Suprapubic skin (tissue), 4 donors: Measurements from ENCODE around the gene TMEM135. TPM values are rescaled to one million over a fixed set of nuclear protein-coding genes. Genes with fewer than 3 reads are reported as not detected.

ENCODE experiments used
- DNase-seq, 2 donors: peaks; one replicate each; pipeline ENCODE4 v3.0.0-alpha.2; 2019; ENCODE audit warnings: low spot score in 2 of 2
- H3K27ac ChIP-seq: fragments of 200-600 bp; sonication (generic); one replicate; pipeline ENCODE4 v1.5.1; 2019
- H3K27me3 ChIP-seq: fragments of 200-600 bp; sonication (generic); one replicate; pipeline ENCODE4 v1.5.1; 2019
- H3K36me3 ChIP-seq: fragments of 200-600 bp; sonication (generic); one replicate; pipeline ENCODE4 v1.5.1; 2019
- H3K4me1 ChIP-seq: fragments of 200-600 bp; sonication (generic); one replicate; pipeline ENCODE4 v1.5.1; 2019
- H3K4me3 ChIP-seq: fragments of 200-600 bp; sonication (generic); one replicate; pipeline ENCODE4 v1.5.1; 2019; ENCODE audit warnings: mild to moderate bottlenecking
- H3K9me3 ChIP-seq: fragments of 200-600 bp; sonication (generic); one replicate; pipeline ENCODE4 v1.5.1; 2019
- EP300 ChIP-seq: sonication (generic); formaldehyde crosslinking; IDR thresholded peaks from one replicate; pipeline ENCODE4 v1.6.1; 2017; ENCODE audit warnings: antibody characterized with exemption
- POLR2A ChIP-seq, 2 donors: fragments of 450-650 bp; IDR thresholded peaks; one replicate each; pipeline ENCODE4 v1.6.1; 2017; ENCODE audit warnings: antibody characterized with exemption in 2 of 2, mild to moderate bottlenecking in 2 of 2, moderate library complexity in 2 of 2
- POLR2AphosphoS5 ChIP-seq, 3 donors: sonication (generic); formaldehyde crosslinking; IDR thresholded peaks; one replicate each; pipeline ENCODE4 v1.6.1; 2017; ENCODE audit warnings: antibody characterized with exemption in 3 of 3
- WGBS: methylation state at CpG from one replicate; pipeline ENCODE4 v1.1.5; 2018; 5-methylcytosine and 5-hydroxymethylcytosine counted together
- total RNA-seq, 4 donors: library from RNA; depleted of rRNA; stranded (reverse); fragments of >200 nt; gene quantifications; one replicate each; pipeline ENCODE4 v1.1.0, GENCODE V29; 2016
- TF ChIP-seq, protein P1 (sequence below), 2 donors: fragments of 200-600 bp in 1 of 2; fragments of 450-650 bp in 1 of 2; sonication (generic) in 1 of 2; IDR thresholded peaks; one replicate each; pipeline ENCODE4 v1.5.1; 2016 to 2019; ENCODE audit warnings: antibody characterized with exemption in 2 of 2, mild to moderate bottlenecking in 1 of 2, moderate library complexity in 1 of 2

TMEM135 gene
- total RNA-seq, 4 donors from 2014 or later, result 5.8 to 22.3 (median 11.0) TPM

DNA sequence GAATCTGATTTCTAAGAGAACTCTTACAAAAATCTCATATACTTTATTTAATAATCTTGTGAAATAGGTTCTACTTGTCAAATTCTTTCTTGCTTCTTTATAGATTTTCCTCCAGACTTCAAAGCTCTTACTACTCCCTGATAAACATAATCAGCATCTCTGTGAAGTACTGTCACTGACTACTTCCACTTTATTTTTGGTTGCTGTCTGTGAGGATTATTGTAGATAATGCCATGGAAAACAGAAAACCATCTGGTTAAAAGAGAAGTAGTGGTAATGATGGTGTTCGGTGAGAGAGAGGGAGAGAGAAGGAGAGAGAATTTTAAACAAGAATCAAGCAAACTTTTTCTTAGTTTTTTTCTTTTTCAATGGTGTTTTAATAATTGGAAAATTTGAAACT lies 152.3 kb downstream of the TMEM135 start:
- Histone ChIP-seq H3K4me1 (no peaks in the 10 kb centered on the region), H3K27ac (no peak overlapping the region), H3K27me3 (no peaks in the 10 kb centered on the region), H3K36me3 (no peaks in the 10 kb centered on the region), H3K4me3 (no peak overlapping the region), H3K9me3 (no peaks in the 10 kb centered on the region)
- 85% methylated on average over 1 of the region's 1 CpG for WGBS
- TF ChIP-seq EP300 (no peak), POLR2AphosphoS5 (IDR thresholded peaks at IDR 0.05) (no peak), POLR2A (IDR thresholded peaks at IDR 0.05) (no peak)
- TF ChIP-seq, protein P1, sequence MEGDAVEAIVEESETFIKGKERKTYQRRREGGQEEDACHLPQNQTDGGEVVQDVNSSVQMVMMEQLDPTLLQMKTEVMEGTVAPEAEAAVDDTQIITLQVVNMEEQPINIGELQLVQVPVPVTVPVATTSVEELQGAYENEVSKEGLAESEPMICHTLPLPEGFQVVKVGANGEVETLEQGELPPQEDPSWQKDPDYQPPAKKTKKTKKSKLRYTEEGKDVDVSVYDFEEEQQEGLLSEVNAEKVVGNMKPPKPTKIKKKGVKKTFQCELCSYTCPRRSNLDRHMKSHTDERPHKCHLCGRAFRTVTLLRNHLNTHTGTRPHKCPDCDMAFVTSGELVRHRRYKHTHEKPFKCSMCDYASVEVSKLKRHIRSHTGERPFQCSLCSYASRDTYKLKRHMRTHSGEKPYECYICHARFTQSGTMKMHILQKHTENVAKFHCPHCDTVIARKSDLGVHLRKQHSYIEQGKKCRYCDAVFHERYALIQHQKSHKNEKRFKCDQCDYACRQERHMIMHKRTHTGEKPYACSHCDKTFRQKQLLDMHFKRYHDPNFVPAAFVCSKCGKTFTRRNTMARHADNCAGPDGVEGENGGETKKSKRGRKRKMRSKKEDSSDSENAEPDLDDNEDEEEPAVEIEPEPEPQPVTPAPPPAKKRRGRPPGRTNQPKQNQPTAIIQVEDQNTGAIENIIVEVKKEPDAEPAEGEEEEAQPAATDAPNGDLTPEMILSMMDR (IDR thresholded peaks at IDR 0.05), result no peak
- DNase-seq, result no peak

DNA sequence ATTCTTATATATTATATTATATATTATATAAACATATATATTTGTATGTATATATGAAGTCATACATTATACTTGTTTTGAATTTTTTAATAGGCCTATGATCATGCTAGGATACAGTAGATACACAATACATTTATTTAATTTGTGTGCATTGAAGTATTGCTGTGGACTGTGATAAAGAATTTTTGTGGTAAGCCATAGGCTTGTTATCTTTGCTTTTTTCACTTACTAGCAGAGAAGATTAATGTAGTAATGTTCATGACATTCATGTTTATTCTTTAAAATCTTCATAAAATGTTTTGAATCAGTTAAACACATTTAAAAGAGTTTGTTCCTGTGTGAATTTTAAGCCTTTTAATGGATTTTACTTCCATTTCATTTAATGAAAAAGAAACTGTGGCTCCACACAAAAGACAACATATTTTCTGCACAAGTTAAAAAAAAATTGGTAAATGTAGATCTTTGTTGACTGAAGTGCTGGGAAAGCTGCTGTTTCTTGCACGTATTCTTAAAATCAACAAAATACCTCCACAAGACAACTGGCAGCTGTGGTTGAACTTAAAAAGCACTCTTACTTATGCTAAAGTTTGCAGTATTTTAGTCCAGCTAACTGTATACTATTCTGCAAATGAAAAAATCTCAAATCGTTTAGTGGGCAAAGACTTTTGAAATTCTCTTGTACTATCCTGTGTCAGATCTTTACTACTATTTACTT lies 156.2 kb downstream of the TMEM135 start:
- Histone ChIP-seq H3K4me3 (no peak overlapping the region), H3K9me3 (no peaks in the 10 kb centered on the region), H3K27me3 (no peaks in the 10 kb centered on the region), H3K36me3 (no peaks in the 10 kb centered on the region), H3K27ac (no peak overlapping the region), H3K4me1 (no peaks in the 10 kb centered on the region)
- no peak for DNase-seq
- 92% methylated on average over 2 of the region's 2 CpGs for WGBS
- TF ChIP-seq, protein P1 (IDR thresholded peaks at IDR 0.05), result no peak
- TF ChIP-seq POLR2A (IDR thresholded peaks at IDR 0.05) (no peak), EP300 (no peak), POLR2AphosphoS5 (IDR thresholded peaks at IDR 0.05) (no peak)

DNA sequence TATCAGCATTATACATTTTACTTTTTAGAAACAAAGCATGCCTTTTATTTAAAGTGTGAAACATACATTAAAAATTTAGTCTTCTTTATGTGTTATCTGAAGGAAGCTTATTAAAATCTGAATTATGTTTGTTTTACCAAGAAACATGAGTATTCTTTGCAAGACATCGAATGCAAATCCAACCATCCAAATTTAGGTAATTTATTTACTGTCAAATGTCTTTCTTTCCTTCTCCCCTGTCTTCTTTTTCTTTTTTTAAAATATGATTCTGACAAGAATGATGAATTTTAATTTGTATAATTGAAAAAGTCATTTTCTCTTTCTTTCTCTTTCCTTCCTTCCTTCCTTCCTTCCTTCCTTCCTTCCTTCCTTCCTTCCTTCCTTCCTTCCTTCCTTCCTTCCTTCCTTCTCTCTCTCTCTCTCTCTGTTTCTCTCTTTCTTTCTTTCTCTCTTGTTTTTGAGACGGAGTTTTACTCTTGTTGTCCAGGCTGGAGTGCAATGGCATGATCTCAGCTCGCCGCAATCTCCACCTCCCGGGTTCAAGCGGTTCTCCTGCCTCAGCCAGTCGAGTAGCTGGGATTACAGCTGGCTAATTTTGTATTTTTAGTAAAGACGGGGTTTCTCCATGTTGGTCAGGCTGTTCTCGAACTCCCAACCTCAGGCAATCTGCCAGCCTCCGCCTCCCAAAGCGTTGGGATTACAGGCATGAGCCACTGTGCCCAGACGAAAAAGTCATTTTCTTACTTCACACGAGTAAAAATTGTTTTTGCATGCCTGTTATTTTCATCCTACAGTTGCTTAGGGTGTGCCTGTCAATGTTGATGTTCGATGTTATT lies 157.5 kb downstream of the TMEM135 start:
- no peak for DNase-seq
- H3K4me3 ChIP-seq, result no peak overlapping the region
- WGBS, result 89% methylated on average over 14 of the region's 14 CpGs
- H3K27ac ChIP-seq, result no peak overlapping the region
- no peaks in the 10 kb centered on the region for H3K9me3 ChIP-seq
- TF ChIP-seq EP300 (no peak), POLR2AphosphoS5 (IDR thresholded peaks at IDR 0.05) (no peak), POLR2A (IDR thresholded peaks at IDR 0.05) (no peak)
- TF ChIP-seq, protein P1 (IDR thresholded peaks at IDR 0.05), result no peak
- H3K36me3 ChIP-seq, result no peaks in the 10 kb centered on the region
- H3K4me1 ChIP-seq, result no peaks in the 10 kb centered on the region
- no peaks in the 10 kb centered on the region for H3K27me3 ChIP-seq

DNA sequence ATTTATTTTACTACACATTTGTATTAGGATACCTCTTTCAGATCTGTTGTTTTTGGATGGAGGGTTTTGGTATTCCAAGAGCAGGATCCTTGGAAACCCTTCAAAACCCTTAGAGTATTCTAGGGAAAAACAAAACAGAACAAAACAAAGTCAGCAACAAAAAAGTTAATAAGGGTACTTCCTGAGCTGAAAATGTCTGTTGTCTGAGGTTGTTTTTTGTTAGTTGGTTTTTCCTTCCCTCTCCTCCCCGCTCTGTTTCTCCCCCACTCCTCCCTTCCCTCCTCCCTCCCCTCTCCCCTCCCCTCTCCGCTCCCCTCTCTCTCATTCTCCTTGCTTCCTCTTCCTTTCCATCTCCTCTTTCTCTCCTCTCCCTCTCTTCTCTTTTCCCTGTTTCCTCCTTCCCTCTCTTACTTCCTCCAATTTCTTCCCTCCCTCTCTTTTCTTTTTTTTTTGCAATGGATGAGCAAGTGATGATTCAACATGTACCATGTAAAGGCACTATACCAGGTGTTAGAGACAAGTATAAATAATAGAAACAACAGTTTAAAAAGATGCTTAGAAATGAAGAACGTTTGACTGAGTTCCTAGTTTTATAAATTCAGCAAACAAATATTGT lies 160.6 kb downstream of the TMEM135 start:
- H3K4me3 ChIP-seq, result no peak overlapping the region
- DNase-seq, result no peak
- no peaks in the 10 kb centered on the region for H3K36me3 ChIP-seq
- no peaks in the 10 kb centered on the region for H3K9me3 ChIP-seq
- no peak for TF ChIP-seq POLR2A (IDR thresholded peaks at IDR 0.05)
- TF ChIP-seq, protein P1 (IDR thresholded peaks at IDR 0.05), result no peak
- no peak for TF ChIP-seq POLR2AphosphoS5 (IDR thresholded peaks at IDR 0.05)
- no peak for TF ChIP-seq EP300
- H3K4me1 ChIP-seq, result no peaks in the 10 kb centered on the region
- H3K27ac ChIP-seq, result no peak overlapping the region
- H3K27me3 ChIP-seq, result no peaks in the 10 kb centered on the region
- WGBS, result 76% methylated on average over 3 of the region's 3 CpGs

DNA sequence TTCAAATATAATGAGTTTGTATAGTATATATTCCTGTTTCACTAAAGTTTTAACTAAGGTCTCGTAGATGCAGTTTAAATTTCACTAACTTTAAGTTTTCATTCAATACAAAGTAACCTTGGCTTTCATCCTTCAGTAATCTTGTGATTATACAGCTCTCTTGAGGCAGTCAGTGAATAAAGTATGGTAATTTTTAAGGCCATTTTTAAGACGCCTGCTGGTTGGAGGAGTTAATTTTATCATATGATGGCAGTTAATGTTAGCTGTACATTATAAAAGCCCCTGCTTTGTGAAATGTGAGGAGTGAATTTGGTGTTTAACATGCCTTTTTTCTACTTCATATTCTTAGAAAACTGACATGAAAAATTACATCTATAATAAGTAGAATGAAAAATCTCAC lies 163.6 kb downstream of the TMEM135 start:
- WGBS, result 93% methylated on average over 2 of the region's 2 CpGs
- TF ChIP-seq EP300 (no peak), POLR2A (IDR thresholded peaks at IDR 0.05) (no peak), POLR2AphosphoS5 (IDR thresholded peaks at IDR 0.05) (no peak)
- TF ChIP-seq, protein P1 (IDR thresholded peaks at IDR 0.05), result no peak
- no peak for DNase-seq
- Histone ChIP-seq H3K9me3 (no peaks in the 10 kb centered on the region), H3K36me3 (no peaks in the 10 kb centered on the region), H3K4me3 (no peak overlapping the region), H3K4me1 (no peaks in the 10 kb centered on the region), H3K27ac (no peak overlapping the region), H3K27me3 (no peaks in the 10 kb centered on the region)
